ENCODE results near the gene SPZ1. TPM values are rescaled to one million over a fixed set of nuclear protein-coding genes. Genes with fewer than 3 reads are reported as not detected.

The SPZ1 gene
- total RNA-seq, 6 experiments from 2014 or later: not detected

GRCh38 chr5:80368661-80369480, 49.1 kb downstream of the SPZ1 start:
- Histone ChIP-seq H3K27me3 (no peaks in the 10 kb centered on the region), H3K9me3 (no peaks in the 10 kb centered on the region), H3K27ac (no peak overlapping the region), H3K4me3 (no peak overlapping the region), H3K36me3 (no peaks in the 10 kb centered on the region), H3K4me1 (peaks cover 0 to 4% (median 0%) of the 10 kb centered on the region in 4 donors)
- 73% methylated on average over 4 of the region's 4 CpGs for WGBS (ENCODE audit: insufficient coverage, low coverage, low lambda C conversion rate, missing lambda C conversion rate)
- TF ChIP-seq, protein P1, sequence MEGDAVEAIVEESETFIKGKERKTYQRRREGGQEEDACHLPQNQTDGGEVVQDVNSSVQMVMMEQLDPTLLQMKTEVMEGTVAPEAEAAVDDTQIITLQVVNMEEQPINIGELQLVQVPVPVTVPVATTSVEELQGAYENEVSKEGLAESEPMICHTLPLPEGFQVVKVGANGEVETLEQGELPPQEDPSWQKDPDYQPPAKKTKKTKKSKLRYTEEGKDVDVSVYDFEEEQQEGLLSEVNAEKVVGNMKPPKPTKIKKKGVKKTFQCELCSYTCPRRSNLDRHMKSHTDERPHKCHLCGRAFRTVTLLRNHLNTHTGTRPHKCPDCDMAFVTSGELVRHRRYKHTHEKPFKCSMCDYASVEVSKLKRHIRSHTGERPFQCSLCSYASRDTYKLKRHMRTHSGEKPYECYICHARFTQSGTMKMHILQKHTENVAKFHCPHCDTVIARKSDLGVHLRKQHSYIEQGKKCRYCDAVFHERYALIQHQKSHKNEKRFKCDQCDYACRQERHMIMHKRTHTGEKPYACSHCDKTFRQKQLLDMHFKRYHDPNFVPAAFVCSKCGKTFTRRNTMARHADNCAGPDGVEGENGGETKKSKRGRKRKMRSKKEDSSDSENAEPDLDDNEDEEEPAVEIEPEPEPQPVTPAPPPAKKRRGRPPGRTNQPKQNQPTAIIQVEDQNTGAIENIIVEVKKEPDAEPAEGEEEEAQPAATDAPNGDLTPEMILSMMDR (IDR thresholded peaks at IDR 0.05): no peak
- no peak for TF ChIP-seq POLR2A (IDR thresholded peaks at IDR 0.05)
- ATAC-seq (no peak), DNase-seq (no peak)
- intact Hi-C loops (cut with DNase I): no loop called here

- no peaks in the 10 kb centered on the region for H3K27me3 ChIP-seq
- no peak for TF ChIP-seq POLR2A (IDR thresholded peaks at IDR 0.05)
- TF ChIP-seq, protein P1 (IDR thresholded peaks at IDR 0.05): no peak
- H3K36me3 ChIP-seq: no peaks in the 10 kb centered on the region
- DNase-seq (no peak), ATAC-seq (no peak)
- H3K27ac ChIP-seq: no peak overlapping the region
- peaks cover 0 to 4% (median 0%) of the 10 kb centered on the region in 4 donors for H3K4me1 ChIP-seq
- H3K4me3 ChIP-seq: no peak overlapping the region
- WGBS (ENCODE audit: insufficient coverage, low coverage, low lambda C conversion rate, missing lambda C conversion rate): 76% methylated on average over 8 of the region's 8 CpGs
- no peaks in the 10 kb centered on the region for H3K9me3 ChIP-seq
- intact Hi-C loops (cut with DNase I): no loop called here
Observed at GRCh38 chr5:80369521-80369920, 49.7 kb downstream of the SPZ1 start.

DNA sequence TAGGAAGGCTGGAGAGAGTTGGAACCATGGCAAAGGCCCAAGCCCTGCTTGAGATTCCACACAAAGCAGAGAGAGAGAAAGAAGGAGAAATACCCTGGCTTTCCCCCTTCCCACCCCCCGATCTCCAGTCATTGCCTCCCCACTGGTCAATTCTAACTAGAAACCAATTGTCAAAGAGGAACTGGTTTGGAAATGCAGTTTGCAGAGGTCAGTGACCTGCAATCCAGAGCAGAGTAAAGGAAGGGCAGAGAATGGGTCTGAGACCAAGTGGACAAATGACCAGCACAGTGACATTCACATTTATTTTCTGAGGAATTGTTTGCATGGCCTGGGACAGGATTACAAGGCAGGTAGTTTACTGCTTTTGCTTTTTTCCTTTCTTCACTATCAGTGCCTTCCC, 50.6 kb downstream of the SPZ1 start:
- intact Hi-C loops (cut with DNase I): no loop called here

More for the DNA sequence above, 50.6 kb downstream of the SPZ1 start:
- Histone ChIP-seq H3K4me3 (no peak overlapping the region), H3K27ac (no peak overlapping the region), H3K27me3 (no peaks in the 10 kb centered on the region), H3K36me3 (no peaks in the 10 kb centered on the region), H3K9me3 (no peaks in the 10 kb centered on the region), H3K4me1 (peaks cover 0 to 4% (median 0%) of the 10 kb centered on the region in 4 donors)
- 38% methylated on average over 1 of the region's 1 CpG for WGBS (ENCODE audit: insufficient coverage, low coverage, low lambda C conversion rate, missing lambda C conversion rate)
- DNase-seq (no peak), ATAC-seq (peak; percentile 24 to 88 (median 42))
- TF ChIP-seq, protein P1 (IDR thresholded peaks at IDR 0.05): no peak
- TF ChIP-seq POLR2A (IDR thresholded peaks at IDR 0.05): no peak

Small RNA genes lying within 50 kb of the gene (small RNA-seq; reads per million reads assigned to genes)
- 0 reads per million in 2 experiments for gene AC026410.2
- 0 reads per million in 2 experiments for gene RF00322
- 0.58 to 1.3 reads per million in 2 experiments for gene RNU6-211P

Other genes with a start within 250 kb of the SPZ1 start
- 10 to 100 TPM; 30.1 to 82.1 (median 57.9) TPM for gene SERINC5, start 64.0 kb upstream of the SPZ1 start, total RNA-seq
- gene ZFYVE16, start 88.1 kb downstream of the SPZ1 start, total RNA-seq: 10 to 100 TPM in 5 of 6 experiments, 1 to 10 TPM in 1; 9.3 to 23.1 (median 14.0) TPM
- gene FAM151B, start 168.1 kb downstream of the SPZ1 start, total RNA-seq: 1 to 10 TPM in 4 of 6 experiments, under 1 TPM in 2; 0.81 to 1.6 (median 1.3) TPM